ENCODE measurements around the gene TRPV2. TPM values are rescaled to one million over a fixed set of nuclear protein-coding genes. Genes with fewer than 3 reads are reported as not detected.

Gene TRPV2
- total RNA-seq, 4 donors from 2014 or later = 2.9 to 4.4 (median 3.4) TPM

GRCh38 chr17:16463358-16464302, 48.3 kb downstream of the TRPV2 start:
- TF ChIP-seq POLR2A (IDR thresholded peaks at IDR 0.05) (no peak), CTCF (IDR thresholded peaks at IDR 0.05 in 4 of 5, conservative IDR thresholded peaks at IDR 0.05 in 1 of 5) (no peak)
- H3K9me3 ChIP-seq = no peaks in the 10 kb centered on the region
- DNase-seq = no peak
- H3K27ac ChIP-seq = no peak overlapping the region
- peaks cover 0 to 3% of the 10 kb centered on the region in 2 donors for H3K4me1 ChIP-seq
- H3K36me3 ChIP-seq = no peaks in the 10 kb centered on the region
- intact Hi-C loops (cut with DNase I; ENCODE audit: low total_unique reads) = no loop called here
- ATAC-seq = peak in 1 of 2 donors; percentile 31
- H3K27me3 ChIP-seq = no peaks in the 10 kb centered on the region
- in situ Hi-C loops (cut with MboI; ENCODE audit: low sequenced_read_pairs in 4 of 4) = no loop called here
- H3K4me3 ChIP-seq = no peak overlapping the region

GRCh38 chr17:16464303-16465051, 49.1 kb downstream of the TRPV2 start:
- H3K4me1 ChIP-seq = peaks cover 0 to 4% of the 10 kb centered on the region in 2 donors
- in situ Hi-C loops (cut with MboI; ENCODE audit: low sequenced_read_pairs in 4 of 4) (no loop called here), intact Hi-C loops (cut with DNase I; ENCODE audit: low total_unique reads) (no loop called here)
- H3K36me3 ChIP-seq = no peaks in the 10 kb centered on the region
- no peak overlapping the region for H3K27ac ChIP-seq
- no peaks in the 10 kb centered on the region for H3K27me3 ChIP-seq
- TF ChIP-seq POLR2A (IDR thresholded peaks at IDR 0.05) (no peak), CTCF (IDR thresholded peaks at IDR 0.05 in 4 of 5, conservative IDR thresholded peaks at IDR 0.05 in 1 of 5) (no peak)
- no peak for ATAC-seq
- no peaks in the 10 kb centered on the region for H3K9me3 ChIP-seq
- no peak for DNase-seq
- no peak overlapping the region for H3K4me3 ChIP-seq

- H3K36me3 ChIP-seq = no peaks in the 10 kb centered on the region
- DNase-seq (no peak), ATAC-seq (no peak)
- peaks cover 1 to 9% of the 10 kb centered on the region in 2 donors for H3K4me1 ChIP-seq
- intact Hi-C loops (cut with DNase I; ENCODE audit: low total_unique reads) = no loop called here
- no peak overlapping the region for H3K27ac ChIP-seq
- no peak for TF ChIP-seq CTCF (IDR thresholded peaks at IDR 0.05 in 4 of 5, conservative IDR thresholded peaks at IDR 0.05 in 1 of 5)
- TF ChIP-seq POLR2A (IDR thresholded peaks at IDR 0.05) = no peak
- in situ Hi-C loops (cut with MboI; ENCODE audit: low sequenced_read_pairs in 4 of 4) = no loop called here
- no peaks in the 10 kb centered on the region for H3K9me3 ChIP-seq
- H3K4me3 ChIP-seq = no peak overlapping the region
- H3K27me3 ChIP-seq = no peaks in the 10 kb centered on the region
Measured at GRCh38 chr17:16465052-16465312, 49.6 kb downstream of the TRPV2 start.

GRCh38 chr17:16465861-16466338, 50.5 kb downstream of the TRPV2 start:
- Histone ChIP-seq H3K4me3 (no peak overlapping the region), H3K36me3 (no peaks in the 10 kb centered on the region), H3K27ac (no peak overlapping the region), H3K9me3 (no peaks in the 10 kb centered on the region), H3K27me3 (peaks cover 0 to 2% (median under 1%) of the 10 kb centered on the region in 3 donors), H3K4me1 (peaks cover 7 to 15% of the 10 kb centered on the region in 2 donors)
- intact Hi-C loops (cut with DNase I; ENCODE audit: low total_unique reads) = no loop called here
- in situ Hi-C loops (cut with MboI; ENCODE audit: low sequenced_read_pairs in 4 of 4) = no loop called here
- TF ChIP-seq CTCF (IDR thresholded peaks at IDR 0.05 in 4 of 5, conservative IDR thresholded peaks at IDR 0.05 in 1 of 5) = no peak
- no peak for TF ChIP-seq POLR2A (IDR thresholded peaks at IDR 0.05)
- no peak for ATAC-seq
- DNase-seq = no peak
